HepG2 (cell line): Measurements from ENCODE around the gene TSC1. TPM values are rescaled to one million over a fixed set of nuclear protein-coding genes. Genes with fewer than 3 reads are reported as not detected.

ENCODE experiments used
- ATAC-seq: fragments of 200-7000 bp; cut with Tn5 transposase; 3 replicates; pipeline ENCODE4 v1.9.1; 2020; ENCODE audit warnings: mild to moderate bottlenecking, moderate library complexity
- BruUV-seq: library from RNA; stranded (reverse); fragments of 400-500 nt; replicated peaks from 2 replicates; lab custom pipeline; 2021; lab: Mats Ljungman, UMichigan
- CTCF ChIA-PET: fragments of 300-600 bp; formaldehyde crosslinking; extraction: SDS; loops from one replicate; lab custom pipeline; 2021; ENCODE audit warnings: low total read pairs, inconsistent platforms, low intra/inter-chr PET ratio; lab: Yijun Ruan, JAX
- POLR2A ChIA-PET: fragments of 350-600 bp; sonication (Branson Sonifier 250); formaldehyde crosslinking; loops from one replicate; lab custom pipeline; 2020; ENCODE audit warnings: antibody characterized with exemption, inconsistent platforms; lab: Yijun Ruan, JAX
- DNase-seq: peaks from one replicate; pipeline ENCODE4 v3.0.0-alpha.2; 2015; ENCODE audit warnings: low spot score
- FAIRE-seq: peaks from 3 replicates; lab custom pipeline; 2011; peaks lifted over from hg19 to GRCh38; lab: Jason Lieb, UNC
- H2AFZ ChIP-seq: one replicate; pipeline ENCODE4 v1.6.1; 2011; ENCODE audit warnings: low read length, inconsistent platforms
- H3K27ac ChIP-seq: fragments of 300-600 bp; 3 replicates; pipeline ENCODE4 v1.8.0; 2011; ENCODE audit warnings: mixed run types, mild to moderate bottlenecking, mixed read lengths, low read length, inconsistent platforms; ENCODE audit not compliant: insufficient read depth; ENCODE audit errors: extremely low read length
- H3K27me3 ChIP-seq, 2 experiments: fragments of 200-600 bp in 1 of 2; 2 replicates in 1 of 2; 3 replicates in 1 of 2; pipeline versions ENCODE4 v1.6.0 to v1.8.0; 2011; ENCODE audit warnings: low read length in 2 of 2, mild to moderate bottlenecking in 2 of 2, moderate library complexity in 2 of 2, inconsistent platforms in 1 of 2; ENCODE audit not compliant: insufficient read depth in 2 of 2, control insufficient read depth in 1 of 2
- H3K36me3 ChIP-seq, 2 experiments: fragments of 200-600 bp in 1 of 2; replicated peaks in 1 of 2; 2 replicates in 1 of 2; 3 replicates in 1 of 2; pipeline versions ENCODE4 v1.5.1 to v1.8.0; 2011; ENCODE audit warnings: low read length in 2 of 2, inconsistent platforms in 1 of 2; ENCODE audit not compliant: insufficient read depth in 2 of 2, control insufficient read depth in 1 of 2
- H3K4me1 ChIP-seq: 2 replicates; pipeline ENCODE4 v1.5.1; 2012; ENCODE audit warnings: low read length, inconsistent platforms; ENCODE audit not compliant: insufficient read depth
- H3K4me2 ChIP-seq: 2 replicates; pipeline ENCODE4 v1.6.0; 2011; ENCODE audit warnings: low read depth, low read length, inconsistent platforms
- H3K4me3 ChIP-seq, 3 experiments: fragments of 200-600 bp in 1 of 3; sonication (generic), shearing (Covaris generic) in 1 of 3; replicated peaks in 1 of 3; 2 replicates each; pipeline ENCODE4 v1.5.1; 2011 to 2016; ENCODE audit warnings: low read length in 3 of 3, inconsistent platforms in 2 of 3, low read depth in 2 of 3, mild to moderate bottlenecking in 2 of 3, control low read depth in 1 of 3, mixed read lengths in 1 of 3; ENCODE audit not compliant: insufficient read depth in 1 of 3
- H3K79me2 ChIP-seq: one replicate; pipeline ENCODE4 v1.6.1; 2011; ENCODE audit warnings: low read length, inconsistent platforms; ENCODE audit not compliant: insufficient read depth
- H3K9ac ChIP-seq: 2 replicates; pipeline ENCODE4 v1.6.0; 2011; ENCODE audit warnings: mild to moderate bottlenecking, low read depth, low read length, inconsistent platforms; ENCODE audit not compliant: insufficient read depth
- H3K9me3 ChIP-seq: 2 replicates; pipeline ENCODE4 v1.5.1; 2012; ENCODE audit warnings: mild to moderate bottlenecking, low read length
- H4K20me1 ChIP-seq: 2 replicates; pipeline ENCODE4 v1.6.0; 2011; ENCODE audit warnings: inconsistent platforms, mild to moderate bottlenecking, low read length, moderate library complexity; ENCODE audit not compliant: insufficient read depth
- CEBPG ChIP-seq: IDR thresholded peaks from 2 replicates; pipeline ENCODE4 v1.6.1; 2016
- HNRNPUL1 ChIP-seq: fragments of 200-400 bp; formaldehyde crosslinking; IDR thresholded peaks from 2 replicates; pipeline ENCODE4 v1.6.1; 2017; ENCODE audit warnings: low read depth, mild to moderate bottlenecking, low read length, moderate library complexity
- KDM3A ChIP-seq: IDR thresholded peaks from 2 replicates; pipeline ENCODE4 v1.6.1; 2018; ENCODE audit warnings: low read depth, missing compliant biosample characterization
- NFE2L2 ChIP-seq: fragments of 150-350 bp; IDR thresholded peaks from 2 replicates; pipeline ENCODE4 v1.6.1; 2014; ENCODE audit warnings: low read length
- NR2F6 ChIP-seq, 2 experiments: IDR thresholded peaks; 2 replicates each; pipeline ENCODE4 v1.6.1; 2016; ENCODE audit warnings: antibody characterized with exemption in 1 of 2, mild to moderate bottlenecking in 1 of 2
- RORA ChIP-seq: sonication (generic); formaldehyde crosslinking; IDR thresholded peaks from 2 replicates; pipeline ENCODE4 v1.5.0; 2020; ENCODE audit warnings: mild to moderate bottlenecking, missing genetic modification reagents, moderate library complexity
- TFDP1 ChIP-seq: IDR thresholded peaks from 2 replicates; pipeline ENCODE4 v1.6.1; 2016; ENCODE audit warnings: missing compliant biosample characterization, missing genetic modification reagents, borderline replicate concordance
- XBP1 ChIP-seq: sonication (generic); formaldehyde crosslinking; IDR thresholded peaks from 2 replicates; pipeline ENCODE4 v1.5.0; 2020; ENCODE audit warnings: missing genetic modification reagents
- ZNF780A ChIP-seq: sonication (generic); formaldehyde crosslinking; IDR thresholded peaks from 2 replicates; pipeline ENCODE4 v1.8.0; 2022; ENCODE audit warnings: mild to moderate bottlenecking, missing genetic modification reagents, moderate library complexity
- ZNF891 ChIP-seq: sonication (generic); formaldehyde crosslinking; IDR thresholded peaks from 2 replicates; pipeline ENCODE4 v1.5.0; 2020; ENCODE audit warnings: mild to moderate bottlenecking, missing genetic modification reagents
- WGBS: methylation state at CpG from one replicate; pipeline ENCODE4 v1.1.6; 2017; ENCODE audit warnings: low lambda C conversion rate; 5-methylcytosine and 5-hydroxymethylcytosine counted together
- in situ Hi-C: cut with HindIII; loops from 2 replicates; pipeline ENCODE4 v1.10.0; 2017; ENCODE audit warnings: low pct_unique_long_range_greater_than_20kb; ENCODE audit not compliant: extremely low pct_ligation_motif_present
- intact Hi-C: fragments of 100-400 bp; cut with micrococcal nuclease; formaldehyde crosslinking; loops from one replicate; pipeline ENCODE4 v1.10.0; 2022; ENCODE audit not compliant: unreplicated experiment
- polyA plus RNA-seq, 8 experiments: library from polyadenylated mRNA; depleted of rRNA in 3 of 8; stranded (reverse) in 7 of 8; unstranded in 1 of 8; fragments of >200 nt; fragmentation: Illumina TruSeq in 4 of 8; extraction: Trizol in 4 of 8; gene quantifications; 2 replicates each; pipeline versions ENCODE4 v1.2.1 to v1.2.3, GENCODE V29; 2011 to 2016; ENCODE audit warnings: low read depth in 4 of 8, missing spikeins in 1 of 8, mixed read lengths in 1 of 8; ENCODE audit not compliant: insufficient read depth in 1 of 8
- total RNA-seq, 5 experiments: library from RNA; depleted of rRNA; stranded (reverse); fragments of >200 nt; fragmentation: Illumina TruSeq; extraction: Trizol; gene quantifications; 2 replicates each; pipeline ENCODE4 v1.2.3, GENCODE V29; 2016; ENCODE audit warnings: low read depth in 1 of 5
- TF ChIP-seq, protein P1 (sequence below): sonication (generic); formaldehyde crosslinking; IDR thresholded peaks from 2 replicates; pipeline ENCODE4 v1.5.0; 2020; ENCODE audit warnings: mild to moderate bottlenecking, missing genetic modification reagents
- TF ChIP-seq, protein P2 (sequence below): sonication (generic); formaldehyde crosslinking; IDR thresholded peaks from 2 replicates; pipeline ENCODE4 v1.4.0; 2020; ENCODE audit warnings: missing genetic modification reagents

The TSC1 gene
- total and polyA plus RNA-seq, 2 of the 13 experiments (the other 11 are each of a cell fraction or from before 2014, with no cell fraction given): 31.6 to 66.1 TPM

DNA sequence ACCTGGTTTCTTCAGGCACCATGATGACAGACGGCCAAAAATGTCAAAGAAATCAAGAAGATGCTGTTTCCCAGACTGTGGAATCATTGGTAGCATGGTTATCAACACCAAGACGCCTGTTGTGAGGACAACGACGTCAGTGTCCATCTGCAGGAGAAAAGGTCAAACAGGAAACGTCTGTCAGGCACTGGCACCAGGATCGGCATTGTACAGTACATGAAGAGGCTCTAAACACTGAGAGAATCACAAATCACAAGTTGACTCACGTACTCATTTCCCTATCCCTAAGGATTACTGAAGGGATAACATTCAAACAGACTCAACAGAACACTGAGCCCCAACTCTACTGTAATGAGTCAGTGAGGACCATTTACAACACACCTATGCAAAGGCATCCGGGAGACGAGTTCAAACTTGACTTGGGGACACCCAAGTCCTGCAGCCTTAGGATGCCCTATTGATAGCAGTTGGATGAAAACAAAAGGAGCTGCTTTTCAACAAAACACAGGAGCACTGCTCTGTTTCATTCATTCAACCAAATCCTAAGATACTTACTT, 21.0 kb downstream of the TSC1 start:
- H3K79me2 ChIP-seq: no peaks in the 10 kb centered on the region
- no peak for DNase-seq
- in situ Hi-C loops (no loop called here), intact Hi-C loops (no loop called here)
- H3K4me1 ChIP-seq: no peaks in the 10 kb centered on the region
- no peaks in the 10 kb centered on the region for H3K9me3 ChIP-seq
- no peak for TF ChIP-seq KDM3A
- H3K4me2 ChIP-seq: no peak overlapping the region
- H3K36me3 ChIP-seq: peaks cover 22 to 85% of the 10 kb centered on the region in 2 experiments
- ChIA-PET CTCF (no interaction called here), POLR2A (no interaction called here)
- no peaks in the 10 kb centered on the region for H3K27me3 ChIP-seq
- no peak overlapping the region for H2AFZ ChIP-seq
- no TSS peak for BruUV-seq
- FAIRE-seq: no peak
- no peaks in the 10 kb centered on the region for H4K20me1 ChIP-seq
- no peak for ATAC-seq
- no peak overlapping the region for H3K27ac ChIP-seq
- no peak overlapping the region for H3K9ac ChIP-seq
- H3K4me3 ChIP-seq: no peak overlapping the region
- WGBS: 97% methylated on average over 9 of the region's 9 CpGs

DNA sequence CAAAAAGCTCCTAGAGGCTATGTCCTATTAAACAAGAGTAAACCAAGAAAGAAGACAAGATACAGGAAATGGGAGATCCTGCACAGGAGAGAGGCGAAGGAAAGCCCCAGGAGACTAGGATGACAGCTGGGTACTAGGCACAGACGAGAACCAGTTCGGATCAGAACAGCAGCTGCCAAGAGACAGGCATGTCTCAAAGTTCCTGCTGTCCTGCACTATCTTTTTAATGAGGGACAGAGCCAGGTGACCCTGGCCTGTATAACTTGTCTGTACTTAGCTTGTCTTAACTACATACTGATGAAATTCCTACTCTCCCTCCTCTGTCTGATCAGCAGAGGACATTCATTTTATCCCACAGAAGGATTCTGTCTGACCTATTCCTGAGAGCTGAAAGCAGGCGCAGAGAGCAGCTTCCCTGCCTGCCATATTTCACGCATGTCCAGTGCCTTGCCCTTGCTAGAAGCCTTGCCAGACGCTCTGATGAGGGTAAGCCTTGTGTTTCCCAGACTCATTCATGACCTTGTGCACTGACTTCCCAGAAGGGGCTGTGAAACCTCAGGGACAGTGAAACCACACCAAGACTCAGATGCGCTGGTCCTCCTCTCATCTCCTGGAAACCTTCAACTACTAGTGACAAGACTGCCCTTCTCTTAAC, 24.7 kb downstream of the TSC1 start:
- H3K79me2 ChIP-seq: no peaks in the 10 kb centered on the region
- no peak for FAIRE-seq
- H3K4me2 ChIP-seq: no peak overlapping the region
- no peak for ATAC-seq
- DNase-seq: no peak
- ChIA-PET POLR2A (no interaction called here), CTCF (no interaction called here)
- in situ Hi-C loops (no loop called here), intact Hi-C loops (no loop called here)
- no peaks in the 10 kb centered on the region for H3K9me3 ChIP-seq
- no peak overlapping the region for H2AFZ ChIP-seq
- no peak overlapping the region for H3K27ac ChIP-seq
- no peaks in the 10 kb centered on the region for H3K27me3 ChIP-seq
- H4K20me1 ChIP-seq: no peaks in the 10 kb centered on the region
- peaks cover 27 to 83% of the 10 kb centered on the region in 2 experiments for H3K36me3 ChIP-seq
- H3K4me3 ChIP-seq: no peak overlapping the region
- BruUV-seq: no TSS peak
- H3K9ac ChIP-seq: no peak overlapping the region
- no peaks in the 10 kb centered on the region for H3K4me1 ChIP-seq
- 97% methylated on average over 7 of the region's 7 CpGs for WGBS
- TF ChIP-seq TFDP1 (CRISPR knock-in tag) (no peak), ZNF891 (no peak), RORA (CRISPR knock-in tag) (no peak), XBP1 (CRISPR knock-in tag) (no peak), ZNF780A (CRISPR knock-in tag) (no peak), NR2F6 (IDR thresholded peaks at IDR 0.05) (no peak), NR2F6 (CRISPR knock-in tag; IDR thresholded peaks at IDR 0.05) (no peak), CEBPG (CRISPR knock-in tag) (no peak), NFE2L2 (no peak), HNRNPUL1 (no peak)
- TF ChIP-seq, protein P1, sequence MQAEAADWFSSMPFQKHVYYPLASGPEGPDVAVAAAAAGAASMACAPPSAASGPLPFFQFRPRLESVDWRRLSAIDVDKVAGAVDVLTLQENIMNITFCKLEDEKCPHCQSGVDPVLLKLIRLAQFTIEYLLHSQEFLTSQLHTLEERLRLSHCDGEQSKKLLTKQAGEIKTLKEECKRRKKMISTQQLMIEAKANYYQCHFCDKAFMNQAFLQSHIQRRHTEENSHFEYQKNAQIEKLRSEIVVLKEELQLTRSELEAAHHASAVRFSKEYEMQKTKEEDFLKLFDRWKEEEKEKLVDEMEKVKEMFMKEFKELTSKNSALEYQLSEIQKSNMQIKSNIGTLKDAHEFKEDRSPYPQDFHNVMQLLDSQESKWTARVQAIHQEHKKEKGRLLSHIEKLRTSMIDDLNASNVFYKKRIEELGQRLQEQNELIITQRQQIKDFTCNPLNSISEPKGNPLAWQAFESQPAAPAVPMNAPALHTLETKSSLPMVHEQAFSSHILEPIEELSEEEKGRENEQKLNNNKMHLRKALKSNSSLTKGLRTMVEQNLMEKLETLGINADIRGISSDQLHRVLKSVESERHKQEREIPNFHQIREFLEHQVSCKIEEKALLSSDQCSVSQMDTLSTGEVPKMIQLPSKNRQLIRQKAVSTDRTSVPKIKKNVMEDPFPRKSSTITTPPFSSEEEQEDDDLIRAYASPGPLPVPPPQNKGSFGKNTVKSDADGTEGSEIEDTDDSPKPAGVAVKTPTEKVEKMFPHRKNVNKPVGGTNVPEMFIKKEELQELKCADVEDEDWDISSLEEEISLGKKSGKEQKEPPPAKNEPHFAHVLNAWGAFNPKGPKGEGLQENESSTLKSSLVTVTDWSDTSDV: no peak
- TF ChIP-seq, protein P2, sequence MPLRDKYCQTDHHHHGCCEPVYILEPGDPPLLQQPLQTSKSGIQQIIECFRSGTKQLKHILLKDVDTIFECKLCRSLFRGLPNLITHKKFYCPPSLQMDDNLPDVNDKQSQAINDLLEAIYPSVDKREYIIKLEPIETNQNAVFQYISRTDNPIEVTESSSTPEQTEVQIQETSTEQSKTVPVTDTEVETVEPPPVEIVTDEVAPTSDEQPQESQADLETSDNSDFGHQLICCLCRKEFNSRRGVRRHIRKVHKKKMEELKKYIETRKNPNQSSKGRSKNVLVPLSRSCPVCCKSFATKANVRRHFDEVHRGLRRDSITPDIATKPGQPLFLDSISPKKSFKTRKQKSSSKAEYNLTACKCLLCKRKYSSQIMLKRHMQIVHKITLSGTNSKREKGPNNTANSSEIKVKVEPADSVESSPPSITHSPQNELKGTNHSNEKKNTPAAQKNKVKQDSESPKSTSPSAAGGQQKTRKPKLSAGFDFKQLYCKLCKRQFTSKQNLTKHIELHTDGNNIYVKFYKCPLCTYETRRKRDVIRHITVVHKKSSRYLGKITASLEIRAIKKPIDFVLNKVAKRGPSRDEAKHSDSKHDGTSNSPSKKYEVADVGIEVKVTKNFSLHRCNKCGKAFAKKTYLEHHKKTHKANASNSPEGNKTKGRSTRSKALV (CRISPR knock-in tag): no peak
